HEK293T (cell line): ENCODE results near the gene GPRC5D.

Experiments used
- CTCF ChIA-PET: fragments of 350-600 bp; formaldehyde crosslinking; extraction: SDS; loops from one replicate; lab custom pipeline; 2021; ENCODE audit warnings: antibody characterized with exemption, inconsistent platforms; lab: Yijun Ruan, JAX
- POLR2A ChIA-PET: fragments of 350-600 bp; formaldehyde crosslinking; extraction: SDS; loops from one replicate; lab custom pipeline; 2020; ENCODE audit warnings: antibody characterized with exemption, inconsistent platforms; lab: Yijun Ruan, JAX
- DNase-seq: peaks from one replicate; pipeline ENCODE4 v3.0.0; 2012; ENCODE audit warnings: mixed read lengths; ENCODE audit errors: extremely low spot score
- ARNT ChIP-seq: fragments of 450-650 bp; IDR thresholded peaks from 2 replicates; pipeline ENCODE4 v1.6.1; 2017; ENCODE audit warnings: mild to moderate bottlenecking
- BHLHE40 ChIP-seq: fragments of 450-650 bp; IDR thresholded peaks from 2 replicates; pipeline ENCODE4 v1.6.1; 2016; ENCODE audit warnings: mild to moderate bottlenecking, moderate library complexity, borderline replicate concordance
- CTBP1 ChIP-seq: fragments of 450-650 bp; IDR thresholded peaks from 2 replicates; pipeline ENCODE4 v1.6.1; 2016; ENCODE audit warnings: borderline replicate concordance
- ELF4 ChIP-seq: fragments of 450-650 bp; IDR thresholded peaks from 2 replicates; pipeline ENCODE4 v1.6.1; 2017; ENCODE audit warnings: antibody characterized with exemption
- FOXA1 ChIP-seq: fragments of 450-650 bp; IDR thresholded peaks from 2 replicates; pipeline ENCODE4 v1.6.1; 2016; ENCODE audit warnings: mild to moderate bottlenecking
- FOXK2 ChIP-seq: fragments of 450-650 bp; IDR thresholded peaks from 2 replicates; pipeline ENCODE4 v1.6.1; 2016; ENCODE audit warnings: mild to moderate bottlenecking
- FOXM1 ChIP-seq: fragments of 450-650 bp; IDR thresholded peaks from 2 replicates; pipeline ENCODE4 v1.6.1; 2017; ENCODE audit warnings: mild to moderate bottlenecking, borderline replicate concordance
- HDGF ChIP-seq: fragments of 450-650 bp; IDR thresholded peaks from 2 replicates; pipeline ENCODE4 v1.6.1; 2017; ENCODE audit warnings: antibody characterized with exemption, borderline replicate concordance
- L3MBTL2 ChIP-seq: fragments of 450-650 bp; conservative IDR thresholded peaks from 2 replicates; pipeline ENCODE4 v1.6.1; 2016; ENCODE audit warnings: mild to moderate bottlenecking
- LEF1 ChIP-seq: fragments of 450-650 bp; IDR thresholded peaks from 2 replicates; pipeline ENCODE4 v1.6.1; 2017; ENCODE audit warnings: mild to moderate bottlenecking, borderline replicate concordance
- NFRKB ChIP-seq: fragments of 450-650 bp; IDR thresholded peaks from 2 replicates; pipeline ENCODE4 v1.6.1; 2016; ENCODE audit warnings: mild to moderate bottlenecking, moderate library complexity
- SP1 ChIP-seq: fragments of 450-650 bp; IDR thresholded peaks from 2 replicates; pipeline ENCODE4 v1.6.1; 2017
- SUZ12 ChIP-seq: fragments of 450-650 bp; IDR thresholded peaks from 2 replicates; pipeline ENCODE4 v1.6.1; 2016; ENCODE audit warnings: mild to moderate bottlenecking
- TARDBP ChIP-seq: fragments of 450-650 bp; IDR thresholded peaks from 2 replicates; pipeline ENCODE4 v1.6.1; 2016
- ZNF384 ChIP-seq: fragments of 450-650 bp; IDR thresholded peaks from 2 replicates; pipeline ENCODE4 v1.6.1; 2016
- TF ChIP-seq, protein P1 (sequence below): fragments of 450-650 bp; IDR thresholded peaks from 2 replicates; pipeline ENCODE4 v1.6.1; 2016

The GPRC5D gene

DNA sequence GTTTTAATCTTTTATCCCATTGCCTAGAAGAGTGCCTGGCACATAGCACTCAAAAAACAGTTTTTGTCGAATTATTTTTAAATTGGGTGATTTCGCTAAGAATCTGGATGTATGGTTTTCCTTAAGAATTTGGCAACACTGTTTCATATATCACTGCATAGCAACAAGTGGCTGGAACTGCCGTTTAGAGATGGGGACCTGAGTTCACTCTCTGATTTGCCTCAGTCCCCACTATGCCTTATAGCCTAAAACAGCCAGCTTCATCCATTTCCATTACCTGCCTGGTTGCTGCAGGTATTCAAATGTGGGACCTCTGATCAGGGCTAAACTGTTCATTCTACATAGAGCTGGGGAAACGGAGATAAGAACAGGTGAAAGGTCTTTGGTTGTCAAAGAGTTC lies 46.3 kb upstream of the GPRC5D start:
- POLR2A ChIA-PET: interaction anchor here (1.0 kb wide), 1 partner anchor 46 kb away, joined by 4 read pairs; the partner anchor contains the start of gene FAM234B
- CTCF ChIA-PET: interaction anchor here (2.0 kb wide), 1 partner anchor 12 kb away, joined by 7 read pairs; no protein-coding TSS in a partner anchor
- DNase-seq: no peak
- TF ChIP-seq BHLHE40 (no peak), LEF1 (no peak), NFRKB (no peak), HDGF (no peak), TARDBP (no peak), SUZ12 (no peak), SP1 (no peak), ARNT (no peak), FOXM1 (no peak), FOXA1 (no peak)
- TF ChIP-seq, protein P1, sequence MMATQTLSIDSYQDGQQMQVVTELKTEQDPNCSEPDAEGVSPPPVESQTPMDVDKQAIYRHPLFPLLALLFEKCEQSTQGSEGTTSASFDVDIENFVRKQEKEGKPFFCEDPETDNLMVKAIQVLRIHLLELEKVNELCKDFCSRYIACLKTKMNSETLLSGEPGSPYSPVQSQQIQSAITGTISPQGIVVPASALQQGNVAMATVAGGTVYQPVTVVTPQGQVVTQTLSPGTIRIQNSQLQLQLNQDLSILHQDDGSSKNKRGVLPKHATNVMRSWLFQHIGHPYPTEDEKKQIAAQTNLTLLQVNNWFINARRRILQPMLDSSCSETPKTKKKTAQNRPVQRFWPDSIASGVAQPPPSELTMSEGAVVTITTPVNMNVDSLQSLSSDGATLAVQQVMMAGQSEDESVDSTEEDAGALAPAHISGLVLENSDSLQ: no peak

DNA sequence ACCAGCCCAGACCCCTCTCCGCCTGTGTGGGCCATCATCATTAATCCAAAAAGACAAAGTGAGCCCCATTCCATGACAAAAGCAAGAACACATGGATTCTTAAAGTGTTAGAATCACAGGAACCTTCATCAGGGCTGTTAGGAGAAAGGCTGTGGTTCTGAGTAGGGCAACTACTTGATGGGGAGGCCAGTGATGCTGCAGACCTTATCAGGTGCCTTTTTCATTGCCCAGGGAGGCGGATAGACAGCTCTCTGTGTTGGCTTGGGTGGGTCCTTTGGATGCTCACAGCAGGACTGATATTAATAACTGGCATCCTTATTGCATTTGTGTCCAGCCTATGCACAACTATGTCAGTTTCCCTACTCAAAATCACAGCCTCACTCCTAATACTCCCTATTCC lies 45.8 kb upstream of the GPRC5D start:
- ChIA-PET POLR2A (no interaction called here), CTCF (interaction anchor here (2.0 kb wide), 1 partner anchor 12 kb away, joined by 7 read pairs; no protein-coding TSS in a partner anchor)
- TF ChIP-seq ELF4 (no peak), ARNT (no peak), BHLHE40 (no peak), NFRKB (no peak), TARDBP (no peak), SUZ12 (no peak), SP1 (no peak), FOXM1 (no peak), LEF1 (no peak), L3MBTL2 (no peak), FOXK2 (no peak), FOXA1 (no peak), ZNF384 (no peak), CTBP1 (no peak), HDGF (no peak)
- TF ChIP-seq, protein P1: no peak
- DNase-seq: no peak

DNA sequence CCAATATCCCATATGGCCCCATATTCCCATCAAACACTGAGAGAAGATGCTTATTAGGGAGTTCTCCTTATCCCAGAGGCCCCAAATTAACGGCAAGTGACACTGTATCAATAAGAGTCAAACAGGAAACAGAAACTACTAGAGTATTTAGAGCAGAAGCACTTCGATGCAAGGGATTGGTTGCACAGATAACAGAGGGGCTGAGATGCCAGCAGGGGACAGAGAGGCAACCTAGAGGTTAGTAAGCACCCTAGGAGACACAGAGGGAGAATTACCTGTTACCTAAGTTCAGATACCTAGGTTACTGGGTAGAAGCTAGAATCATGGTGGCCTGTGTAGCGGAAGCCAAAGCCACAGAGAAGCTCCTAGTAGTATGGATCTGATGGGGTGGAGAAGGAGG lies 45.2 kb upstream of the GPRC5D start:
- CTCF ChIA-PET: interaction anchor here (0.9 to 1.0 kb wide), 2 partner anchors 11 to 16 kb away, joined by 3 read pairs; no protein-coding TSS in a partner anchor
- POLR2A ChIA-PET: no interaction called here
- DNase-seq: no peak
- TF ChIP-seq ZNF384: no peak
- no peak for TF ChIP-seq LEF1
- no peak for TF ChIP-seq HDGF
- TF ChIP-seq SUZ12: no peak

DNA sequence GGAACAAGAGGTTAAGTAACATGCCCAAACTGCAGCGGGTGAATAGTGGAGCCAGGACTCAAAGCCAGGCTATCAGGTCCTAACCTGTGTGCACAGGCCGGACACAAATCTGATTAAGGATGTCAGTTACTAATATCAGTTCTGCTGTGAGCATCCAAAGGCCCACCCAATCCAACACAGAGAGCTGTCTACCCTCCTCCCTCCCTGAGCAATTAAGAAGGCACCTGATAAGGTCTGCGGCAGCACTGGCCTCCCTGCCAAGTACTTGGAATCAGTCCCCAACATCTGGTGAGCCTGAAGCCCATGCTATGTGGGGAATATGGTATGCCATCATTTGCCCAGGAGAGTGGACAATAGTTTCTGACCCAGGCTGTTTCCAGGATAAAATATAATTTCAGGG lies 44.2 kb upstream of the GPRC5D start:
- no peak for TF ChIP-seq FOXA1
- no peak for TF ChIP-seq L3MBTL2
- TF ChIP-seq TARDBP: no peak
- TF ChIP-seq SUZ12: no peak
- TF ChIP-seq, protein P1: no peak
- TF ChIP-seq SP1: no peak
- no peak for TF ChIP-seq FOXM1
- no peak for TF ChIP-seq ARNT
- no peak for TF ChIP-seq BHLHE40
- TF ChIP-seq ZNF384: no peak
- no peak for TF ChIP-seq ELF4
- TF ChIP-seq CTBP1: no peak
- no peak for TF ChIP-seq NFRKB
- TF ChIP-seq LEF1: no peak
- TF ChIP-seq FOXK2: no peak
- TF ChIP-seq HDGF: no peak
- ChIA-PET CTCF (interaction anchor here (0.9 to 1.0 kb wide), 2 partner anchors 10 to 17 kb away, joined by 3 read pairs; no protein-coding TSS in a partner anchor), POLR2A (no interaction called here)

DNA sequence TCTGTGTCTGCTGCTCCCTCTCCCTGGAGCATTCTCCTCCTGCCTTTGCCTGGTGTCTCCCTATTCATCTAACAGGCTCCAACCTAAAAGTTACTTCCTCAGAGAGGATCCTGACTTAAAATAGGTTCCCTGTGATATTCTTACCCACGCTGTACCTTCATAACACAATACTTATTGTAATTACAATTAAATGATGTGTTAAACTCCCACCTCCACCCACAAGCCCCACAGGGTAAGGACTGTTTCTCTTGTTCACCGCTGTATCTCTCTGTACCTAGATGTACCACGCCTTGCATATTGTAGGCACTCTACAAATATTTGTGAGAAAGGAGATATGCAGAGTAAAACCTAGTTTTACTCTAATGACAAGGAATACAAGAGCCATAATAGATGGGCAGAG lies 43.1 kb upstream of the GPRC5D start:
- ChIA-PET CTCF (interaction anchor here (0.6 to 1.4 kb wide), 2 partner anchors 9 to 259 kb away, joined by 3 to 4 read pairs; no protein-coding TSS in a partner anchor), POLR2A (no interaction called here)
- no peak for DNase-seq
- no peak for TF ChIP-seq L3MBTL2
- TF ChIP-seq, protein P1: no peak
- TF ChIP-seq ZNF384: no peak
- TF ChIP-seq HDGF: no peak
- TF ChIP-seq NFRKB: no peak
- no peak for TF ChIP-seq TARDBP
- no peak for TF ChIP-seq SP1
- TF ChIP-seq SUZ12: no peak
- TF ChIP-seq FOXK2: no peak
- TF ChIP-seq FOXM1: no peak
- no peak for TF ChIP-seq FOXA1
- no peak for TF ChIP-seq BHLHE40

More for the DNA sequence above, 44.2 kb upstream of the GPRC5D start:
- DNase-seq: no peak
